K562 (cell line): ENCODE measurements around the gene LOXL3. TPM values are rescaled to one million over a fixed set of nuclear protein-coding genes. Genes with fewer than 3 reads are reported as not detected.
A peak's percentile ranks its signal among the peaks of the same experiment; 100 is the strongest.

Experiments
- CBX3 ChIP-seq, 2 experiments: IDR thresholded peaks; 1 replicate in 1 of 2; 2 replicates in 1 of 2; pipeline ENCODE4 v1.6.1; 2012; ENCODE audit warnings: inconsistent platforms in 2 of 2, low read length in 2 of 2, borderline replicate concordance in 1 of 2, control low read depth in 1 of 2
- ETS1 ChIP-seq: conservative IDR thresholded peaks from 2 replicates; pipeline ENCODE4 v1.6.1; 2011; ENCODE audit warnings: low read depth, mild to moderate bottlenecking, low read length; ENCODE audit not compliant: control insufficient read depth
- ETV1 ChIP-seq: fragments of 450-650 bp; conservative IDR thresholded peaks from 2 replicates; pipeline ENCODE4 v1.6.1; 2016; ENCODE audit warnings: missing genetic modification characterization, control low read depth, low read depth, missing compliant biosample characterization
- FOXO4 ChIP-seq: fragments of 450-650 bp; formaldehyde crosslinking; IDR thresholded peaks from 2 replicates; pipeline ENCODE4 v1.4.0; 2020; ENCODE audit warnings: mild to moderate bottlenecking, moderate library complexity
- HSF4 ChIP-seq: fragments of 250-450 bp; sonication (Bioruptor Pico); IDR thresholded peaks from 2 replicates; pipeline ENCODE4 v2.1.2; 2022; ENCODE audit warnings: mild to moderate bottlenecking, moderate library complexity, borderline replicate concordance
- LCOR ChIP-seq: sonication (generic); formaldehyde crosslinking; IDR thresholded peaks from 2 replicates; pipeline ENCODE4 v1.8.0; 2022; ENCODE audit warnings: mild to moderate bottlenecking, missing genetic modification reagents
- MAX ChIP-seq: sonication (generic); formaldehyde crosslinking; IDR thresholded peaks from 2 replicates; pipeline ENCODE4 v1.9.0; 2022; ENCODE audit warnings: mild to moderate bottlenecking, missing genetic modification reagents
- PHF20 ChIP-seq: fragments of 450-650 bp; IDR thresholded peaks from 2 replicates; pipeline ENCODE4 v1.6.1; 2018; ENCODE audit not compliant: partially characterized antibody
- RBFOX2 ChIP-seq: fragments of 200-400 bp; formaldehyde crosslinking; IDR thresholded peaks from 2 replicates; pipeline ENCODE4 v1.6.1; 2017; ENCODE audit warnings: low read depth, mild to moderate bottlenecking, low read length, moderate library complexity
- SREBF1 ChIP-seq: fragments of 150-350 bp; IDR thresholded peaks from 2 replicates; pipeline ENCODE4 v1.6.1; 2014; ENCODE audit warnings: antibody characterized with exemption, low read depth, low read length, borderline replicate concordance
- SRF ChIP-seq, 2 experiments: fragments of 250-450, 450-650 bp in 1 of 2; sonication (Bioruptor Pico) in 1 of 2; sonication (generic) in 1 of 2; formaldehyde crosslinking; IDR thresholded peaks; 2 replicates each; pipeline versions ENCODE4 v1.5.0 to v1.5.1; 2020 to 2022; ENCODE audit warnings: mild to moderate bottlenecking in 1 of 2, missing genetic modification reagents in 1 of 2
- TCF7 ChIP-seq: sonication (generic); IDR thresholded peaks from 2 replicates; pipeline ENCODE4 v1.6.1; 2016; ENCODE audit warnings: antibody characterized with exemption, borderline replicate concordance
- TFAM ChIP-seq: fragments of 250-450 bp; sonication (Bioruptor Pico); conservative IDR thresholded peaks from 2 replicates; pipeline ENCODE4 v1.5.0; 2021; ENCODE audit warnings: mild to moderate bottlenecking, moderate library complexity
- TRIM25 ChIP-seq: fragments of 450-650 bp; IDR thresholded peaks from 2 replicates; pipeline ENCODE4 v1.7.0; 2016; ENCODE audit warnings: borderline replicate concordance
- U2AF1 ChIP-seq: fragments of 200-400 bp; formaldehyde crosslinking; optimal IDR thresholded peaks from 2 replicates; pipeline ENCODE3; 2017; ENCODE audit warnings: mild to moderate bottlenecking, low read depth, low read length, moderate library complexity
- XRCC5 ChIP-seq: fragments of 200-400 bp; formaldehyde crosslinking; IDR thresholded peaks from 2 replicates; pipeline ENCODE4 v1.6.1; 2017; ENCODE audit warnings: low read depth, mild to moderate bottlenecking, low read length
- YY1 ChIP-seq, 3 experiments: IDR thresholded peaks; 2 replicates each; pipeline ENCODE4 v1.6.1; 2011; ENCODE audit warnings: low read length in 2 of 3, mild to moderate bottlenecking in 2 of 3, moderate library complexity in 2 of 3, borderline replicate concordance in 1 of 3, control low read depth in 1 of 3, low read depth in 1 of 3; ENCODE audit not compliant: insufficient read depth in 3 of 3, insufficient replicate concordance in 2 of 3, control insufficient read depth in 1 of 3, insufficient read length in 1 of 3; ENCODE audit errors: extremely low read depth in 1 of 3
- ZNF398 ChIP-seq: fragments of 250-450 bp; sonication (Bioruptor Pico); IDR thresholded peaks from 2 replicates; pipeline ENCODE4 v1.8.0; 2021; ENCODE audit warnings: moderate library complexity, mild to moderate bottlenecking, inconsistent platforms
- polyA plus RNA-seq, 8 experiments: library from polyadenylated mRNA; depleted of rRNA in 4 of 8; stranded (reverse) in 5 of 8; unstranded in 3 of 8; fragments of >200 nt; fragmentation: Nextera tagmentation in 2 of 8; fragmentation: Illumina TruSeq in 1 of 8; extraction: Ambion mirVana in 2 of 8; extraction: Trizol in 1 of 8; gene quantifications; 2 replicates each; pipeline versions ENCODE4 v1.2.1 to v1.2.3, GENCODE V29; 2011 to 2014; ENCODE audit warnings: inconsistent platforms in 1 of 8, missing spikeins in 1 of 8
- total RNA-seq, 7 experiments: library from RNA; depleted of rRNA in 6 of 7; stranded (reverse); fragments of >200 nt in 6 of 7; fragmentation: Illumina TruSeq in 2 of 7; extraction: Trizol in 2 of 7; gene quantifications; 2 replicates each; pipeline versions ENCODE4 v1.2.1 to v1.2.3, GENCODE V29; 2011 to 2021; ENCODE audit warnings: low replicate concordance in 1 of 7

LOXL3 gene
- total and polyA plus RNA-seq, 9 of the 15 experiments (the other 6 are each of a cell fraction or from before 2014, with no cell fraction given): 0.22 to 0.99 (median 0.31) TPM

- TF ChIP-seq YY1 (IDR thresholded peaks at IDR 0.05; ENCODE audit: borderline replicate concordance in 1 of 3, control insufficient read depth in 1 of 3, extremely low read depth in 1 of 3, insufficient read depth in 3 of 3, insufficient read length in 1 of 3, insufficient replicate concordance in 2 of 3, low read depth in 1 of 3, low read length in 2 of 3): peak in 2 of 3 experiments; percentile 73 to 75
- no peak for TF ChIP-seq LCOR (CRISPR knock-in tag)
- TF ChIP-seq RBFOX2: peak; percentile 87
- TF ChIP-seq PHF20: no peak
- 0 out of 2 replicates have a peak, but pooled peaks have one; percentile 58 for TF ChIP-seq XRCC5
- TF ChIP-seq U2AF1: no peak
- TF ChIP-seq MAX (CRISPR knock-in tag): no peak; the same call in 1 of the 2 replicates
- no peak for TF ChIP-seq SREBF1
- TF ChIP-seq TCF7: 0 out of 2 replicates have a peak, but pooled peaks have one; percentile 32
- TF ChIP-seq HSF4 (CRISPR knock-in tag): no peak
- TF ChIP-seq CBX3 (IDR thresholded peaks at IDR 0.05; ENCODE audit: borderline replicate concordance in 1 of 2, low read length in 2 of 2): peak in 1 of 2 experiments; percentile 35; a peak in 1 of 3 replicates
- no peak for TF ChIP-seq TFAM (CRISPR knock-in tag)
- TF ChIP-seq ETV1 (tag): no peak
- TF ChIP-seq ZNF398: no peak
- TF ChIP-seq FOXO4 (CRISPR knock-in tag): no peak
- TF ChIP-seq ETS1: 0 out of 2 replicates have a peak, but pooled peaks have one; percentile 30
- no peak for TF ChIP-seq TRIM25
- TF ChIP-seq SRF (CRISPR knock-in tag; IDR thresholded peaks at IDR 0.05): no peak
Measured at GRCh38 chr2:74548900-74549826, 4.6 kb downstream of the LOXL3 start (continued).
